Esophagus muscularis mucosa (tissue), 3 donors: Measurements from ENCODE around the gene TNPO1.

Experiments used
- CTCF ChIP-seq, 3 experiments: fragments of 200-600 bp in 2 of 3; fragments of 450-650 bp in 1 of 3; sonication (generic) in 2 of 3; IDR thresholded peaks; one replicate each; pipeline ENCODE4 v1.5.1; 2017 to 2019; ENCODE audit warnings: antibody characterized with exemption in 3 of 3, mild to moderate bottlenecking in 2 of 3, moderate library complexity in 1 of 3
- POLR2A ChIP-seq: fragments of 450-650 bp; IDR thresholded peaks from one replicate; pipeline ENCODE4 v1.6.1; 2017; ENCODE audit warnings: antibody characterized with exemption, moderate library complexity, mild to moderate bottlenecking, low read depth
- POLR2AphosphoS5 ChIP-seq, 2 donors: sonication (generic); formaldehyde crosslinking; IDR thresholded peaks; one replicate each; pipeline ENCODE4 v1.6.1; 2017; ENCODE audit warnings: antibody characterized with exemption in 2 of 2

GRCh38 chr5:72844218-72844603 lies 27.8 kb downstream of the TNPO1 start:
- no peak for TF ChIP-seq CTCF (IDR thresholded peaks at IDR 0.05)
- no peak for TF ChIP-seq POLR2AphosphoS5 (IDR thresholded peaks at IDR 0.05)
- TF ChIP-seq POLR2A, result no peak
